HG02763 (cell line): Measurements from ENCODE around the gene ZNF22.
"Not testable (repeated sequence)": the region's sequence is repeated elsewhere in the genome, so short reads cannot be mapped to it uniquely, and the experiment has no call there.

Experiments used
- ATAC-seq: cut with Tn5 transposase; IDR thresholded peaks from one replicate; pipeline ENCODE4 v1.9.1; 2021; ENCODE audit warnings: mild to moderate bottlenecking, moderate library complexity; ENCODE audit not compliant: unreplicated experiment

ZNF22 gene

DNA sequence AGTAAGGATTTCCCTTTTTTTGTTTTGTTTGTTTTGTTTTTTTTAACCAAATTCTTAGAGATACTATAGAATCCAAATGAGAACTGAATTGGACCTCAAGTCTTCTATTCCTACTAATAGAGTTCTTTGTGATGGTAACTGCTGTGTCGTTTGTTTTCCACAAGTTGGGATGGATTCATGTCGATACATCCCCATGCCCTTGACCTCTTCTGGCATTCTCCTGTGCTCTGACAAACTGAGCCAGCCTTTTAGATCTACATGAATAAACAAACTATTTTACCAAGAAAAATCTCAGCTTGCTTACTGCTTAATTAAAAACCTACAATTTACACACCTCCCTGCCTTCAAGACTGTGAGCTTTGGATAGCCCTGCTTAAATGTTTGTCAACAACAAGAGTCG lies 3.9 kb downstream of the ZNF22 start:
- ATAC-seq, result no peak

DNA sequence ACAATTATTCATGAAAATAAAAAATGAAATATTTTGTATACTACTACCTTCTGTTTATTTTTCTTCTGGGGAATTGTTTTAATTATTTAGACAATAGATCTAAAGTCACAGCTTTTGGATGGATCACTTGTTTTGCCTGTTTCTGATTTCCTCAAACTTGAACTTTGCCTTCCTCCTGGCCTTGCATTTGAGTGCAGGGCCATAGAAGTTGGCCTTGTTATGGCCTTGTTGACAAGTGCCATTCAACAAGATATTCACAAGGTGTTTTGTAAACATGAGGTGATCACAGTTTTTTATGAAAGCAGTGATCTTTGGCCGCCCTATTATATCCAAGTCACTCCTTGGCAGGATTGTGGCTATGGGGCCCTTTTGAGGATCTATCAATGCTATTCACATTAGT lies 4.6 kb downstream of the ZNF22 start:
- no peak for ATAC-seq

DNA sequence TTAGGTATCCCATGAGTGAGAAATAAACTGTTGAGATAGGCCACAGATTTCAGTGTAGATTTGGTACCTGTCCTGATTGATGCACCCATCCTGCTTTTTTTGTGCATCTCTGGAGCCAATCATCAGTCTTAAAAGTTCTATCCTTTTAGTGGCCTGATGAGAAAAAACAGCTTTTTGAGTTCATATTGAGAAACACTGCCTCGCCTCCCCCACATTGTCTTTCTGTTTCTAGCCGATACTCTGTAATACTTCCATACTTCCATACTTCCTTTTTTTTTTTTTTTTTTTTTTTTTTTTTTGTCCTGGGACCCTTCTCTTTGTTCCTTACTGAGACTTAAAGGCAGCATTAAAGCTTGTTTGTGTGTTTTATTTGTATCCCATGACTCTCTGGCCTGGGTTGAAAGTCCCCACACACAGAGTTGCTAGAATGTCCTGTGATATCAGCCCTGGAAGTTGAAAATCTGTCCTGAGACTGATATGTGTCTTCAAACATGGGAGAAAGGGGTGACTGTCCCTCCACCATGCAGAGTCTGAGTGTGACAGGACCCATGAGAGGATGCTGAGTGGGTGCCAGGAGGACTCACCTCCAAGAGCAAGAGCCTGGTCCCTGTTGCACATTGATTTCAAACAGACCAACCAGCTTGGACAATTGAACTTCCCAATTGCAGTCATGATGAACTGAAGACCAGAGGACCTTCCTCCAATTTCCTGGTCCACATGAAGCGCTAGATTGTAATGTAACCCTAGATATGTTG lies 5.7 kb downstream of the ZNF22 start:
- ATAC-seq, result no peak

DNA sequence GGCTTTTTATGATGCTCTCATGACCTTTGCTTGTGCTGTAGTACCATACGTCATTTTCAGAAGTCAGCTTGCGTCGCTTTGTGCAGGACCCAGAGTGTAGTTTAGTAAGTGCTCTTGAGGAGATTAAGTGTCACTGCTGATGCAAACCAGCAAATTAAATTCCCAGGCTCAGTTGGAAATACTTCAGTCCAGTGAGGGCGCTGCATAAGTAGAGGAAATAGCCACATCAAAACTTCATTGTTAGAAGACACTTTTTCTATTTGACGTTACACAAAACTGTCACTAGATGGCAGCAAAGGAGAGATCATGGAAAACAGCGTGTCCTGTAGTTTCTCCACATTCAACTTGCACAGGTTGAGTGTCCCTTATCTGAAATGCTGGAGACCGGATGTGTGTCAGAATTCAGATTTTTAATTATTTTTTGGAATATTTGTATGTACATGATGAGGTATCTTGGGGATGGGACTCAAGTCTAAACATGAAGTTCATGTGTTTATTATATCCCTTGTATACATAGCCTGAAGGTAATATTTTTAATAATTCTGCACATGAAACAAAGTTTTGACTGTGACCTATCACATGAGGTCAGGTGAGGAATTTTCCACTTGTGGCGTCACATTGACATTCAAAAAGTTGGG lies 7.9 kb downstream of the ZNF22 start:
- ATAC-seq, result peak; percentile 66

DNA sequence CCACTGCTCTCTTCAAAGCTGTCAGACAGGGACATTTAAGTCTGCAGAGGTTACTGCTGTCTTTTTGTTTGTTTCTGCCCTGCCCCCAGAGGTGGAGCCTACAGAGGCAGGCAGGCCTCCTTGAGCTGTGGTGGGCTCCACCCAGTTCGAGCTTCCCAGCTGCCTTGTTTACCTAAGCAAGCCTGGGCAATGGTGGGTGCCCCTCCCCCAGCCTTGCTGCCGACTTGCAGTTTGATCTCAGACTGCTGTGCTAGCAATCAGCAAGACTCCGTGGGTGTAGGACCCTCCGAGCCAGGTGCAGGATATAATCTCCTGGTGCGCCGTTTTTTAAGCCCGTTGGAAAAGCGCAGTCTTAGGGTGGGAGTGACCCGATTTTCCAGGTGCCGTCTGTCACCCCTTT lies 13.8 kb downstream of the ZNF22 start:
- ATAC-seq, result not testable (repeated sequence)

DNA sequence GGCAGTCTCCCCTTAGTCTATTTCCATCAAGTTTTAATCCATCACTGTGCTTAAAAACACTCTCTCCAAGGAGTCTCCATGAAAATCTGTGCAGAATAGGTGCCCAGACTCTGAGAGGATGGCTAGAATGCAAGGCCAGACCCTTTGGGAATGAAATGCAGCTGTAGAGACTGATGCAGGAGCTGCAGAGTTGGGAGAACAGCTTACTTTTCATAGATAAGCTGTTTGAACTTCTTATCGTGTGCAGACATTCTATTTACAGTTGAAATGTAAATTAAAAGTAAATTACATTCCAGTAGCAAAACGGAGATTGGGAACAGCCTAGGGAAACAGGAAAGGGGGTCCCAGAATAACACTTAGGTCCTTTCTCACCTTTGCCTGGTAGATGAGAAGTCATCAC lies 14.9 kb downstream of the ZNF22 start:
- no peak for ATAC-seq

DNA sequence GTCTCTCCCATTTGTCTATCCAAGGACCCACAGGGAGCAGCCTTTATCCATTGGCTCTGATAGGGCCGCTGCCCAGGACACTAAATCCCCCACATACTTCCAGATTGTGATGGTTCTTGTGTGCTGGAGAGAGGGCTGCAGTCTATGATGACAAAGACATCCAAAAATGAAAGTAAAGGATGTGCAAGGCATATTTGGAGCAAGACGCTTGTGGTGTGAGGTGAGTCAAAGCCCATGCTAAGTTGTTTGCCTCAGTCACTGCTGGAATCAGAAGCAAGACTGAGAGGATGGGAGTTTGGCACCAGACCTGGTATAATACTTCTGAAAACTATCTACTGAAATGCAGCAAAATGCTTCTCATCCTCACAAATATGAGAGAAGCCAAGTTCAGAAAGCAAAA lies 22.7 kb downstream of the ZNF22 start:
- ATAC-seq, result no peak

DNA sequence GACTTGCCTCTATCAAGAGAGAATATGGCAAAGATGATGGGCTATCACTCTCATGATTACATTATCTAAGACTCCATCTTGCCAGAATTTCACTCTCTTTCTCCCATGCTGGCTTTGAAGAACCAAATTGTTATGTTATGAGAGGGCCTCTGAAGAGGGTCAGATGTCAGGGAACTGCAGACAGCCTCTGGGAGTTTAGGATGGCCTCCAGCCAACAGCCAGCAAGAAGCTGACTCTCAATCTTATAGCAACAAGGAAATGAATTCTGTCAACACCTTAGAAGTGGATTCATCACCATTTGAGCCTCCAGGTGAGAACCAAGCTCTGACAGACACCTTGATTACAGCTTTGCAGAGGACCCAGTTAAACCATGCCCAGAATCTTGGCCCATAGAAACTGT lies 33.6 kb downstream of the ZNF22 start:
- no peak for ATAC-seq

DNA sequence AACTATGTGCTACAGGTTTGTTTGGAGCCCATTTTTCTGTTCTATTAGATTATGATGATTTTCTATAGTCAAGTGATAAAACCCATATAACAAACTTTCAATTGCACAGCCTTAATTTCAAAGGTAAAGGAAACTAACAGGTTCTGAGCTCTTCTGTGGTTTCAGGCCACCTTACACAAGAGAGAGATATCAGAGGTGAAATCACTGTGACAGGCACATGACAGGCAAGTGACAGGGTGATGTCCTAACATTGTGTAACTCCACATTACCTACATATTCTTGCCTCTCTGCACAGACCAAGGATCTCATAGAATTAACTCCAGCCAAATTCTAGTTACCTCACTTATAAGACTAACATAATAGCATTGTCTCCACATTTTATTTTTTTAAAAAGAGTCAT lies 35.0 kb downstream of the ZNF22 start:
- no peak for ATAC-seq

DNA sequence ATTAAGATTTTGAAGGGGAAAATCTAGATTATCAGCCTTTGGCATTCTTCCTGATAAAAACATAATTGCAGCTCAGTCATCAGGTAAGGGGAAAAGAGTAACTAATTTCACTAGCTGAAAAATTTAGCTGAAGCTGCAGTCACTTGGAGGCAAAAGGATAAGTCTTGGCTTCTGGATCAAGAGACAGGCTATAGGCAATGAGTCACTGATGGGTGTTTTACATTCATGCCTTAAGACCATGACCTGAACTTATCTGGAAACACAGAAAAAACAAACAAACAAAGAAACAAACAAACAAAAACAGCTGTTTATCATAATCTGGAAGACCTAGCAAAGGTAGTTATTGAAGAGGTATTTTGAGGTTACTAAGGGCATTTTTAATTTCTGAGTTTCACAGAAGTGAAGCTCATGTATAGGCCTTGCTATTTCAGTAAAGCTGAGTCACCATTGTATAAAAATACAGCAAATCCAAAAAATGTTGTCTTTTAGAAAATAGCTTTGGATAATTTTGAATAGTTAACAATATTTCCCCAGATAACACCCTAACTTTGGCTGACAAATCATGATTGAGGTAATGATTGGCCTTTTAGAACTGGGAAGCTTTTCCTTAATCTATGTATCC lies 40.3 kb downstream of the ZNF22 start:
- no peak for ATAC-seq

DNA sequence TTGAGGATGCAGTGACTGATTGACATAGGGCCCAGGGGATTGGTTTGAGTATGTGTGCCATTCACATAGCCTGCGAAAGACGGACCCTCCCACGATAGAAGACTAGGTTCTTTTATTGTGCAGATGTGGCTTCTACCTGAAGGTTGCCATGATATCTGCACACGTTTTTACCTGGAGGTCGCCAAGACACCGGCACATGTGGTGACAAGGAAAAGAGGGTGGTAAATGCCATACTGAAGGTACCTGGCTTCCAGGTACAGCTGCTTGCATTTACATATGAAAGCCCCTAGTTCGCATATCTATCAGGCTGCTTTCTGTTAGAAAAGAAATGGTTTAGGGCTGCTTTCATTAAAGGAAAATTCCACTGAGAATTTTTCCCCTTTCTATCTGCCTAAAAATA lies 43.6 kb downstream of the ZNF22 start:
- no peak for ATAC-seq

DNA sequence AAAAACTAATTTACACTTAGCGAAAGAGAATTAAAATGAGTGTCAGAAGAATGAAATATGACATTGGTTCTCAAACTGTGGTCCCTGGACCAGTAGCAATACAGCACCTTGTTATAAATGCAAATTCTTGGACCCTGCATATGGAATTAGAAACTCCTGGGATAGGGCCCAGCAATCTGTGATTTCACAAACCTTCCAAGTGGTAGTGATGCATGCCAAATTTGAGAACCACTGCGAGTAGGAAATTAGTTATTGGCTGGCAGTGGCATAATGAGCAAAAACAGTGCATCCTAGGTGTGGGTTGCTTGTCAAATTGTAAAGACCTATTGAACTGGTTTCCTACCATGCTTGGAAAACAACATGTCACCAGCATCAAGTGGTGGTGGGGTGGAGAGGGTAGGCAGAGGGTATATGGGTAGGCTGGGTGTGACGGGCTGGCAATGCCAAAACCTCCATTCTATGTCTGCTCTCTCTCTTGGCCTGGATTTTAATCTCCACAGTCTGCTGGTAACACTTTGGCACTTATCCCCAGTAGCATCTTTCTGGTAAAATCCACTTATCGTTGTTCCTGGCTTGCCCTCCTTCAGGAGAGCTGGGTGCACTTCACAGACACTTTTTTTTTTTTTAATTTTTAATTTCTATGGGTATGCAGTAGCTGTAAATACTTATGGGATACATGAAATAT lies 50.0 kb downstream of the ZNF22 start:
- ATAC-seq, result no peak

DNA sequence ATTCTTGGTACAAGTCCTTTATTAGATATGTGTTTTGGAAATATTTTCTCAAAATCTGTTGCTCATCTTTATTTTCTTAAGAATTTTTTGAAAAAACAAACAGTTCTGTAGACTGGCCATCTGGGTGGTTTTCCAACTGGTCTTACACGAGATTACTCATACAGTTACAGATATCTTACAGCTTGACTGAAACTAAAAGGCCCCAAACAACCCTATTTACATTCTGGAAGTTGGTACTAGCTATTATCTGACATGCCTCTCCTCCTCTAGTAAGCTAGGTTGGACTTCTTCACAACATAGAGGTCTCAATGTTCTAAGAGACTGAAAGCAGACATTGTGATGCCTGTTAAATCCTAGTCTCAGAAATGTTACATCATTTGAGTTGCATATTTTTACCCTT lies 52.0 kb downstream of the ZNF22 start:
- ATAC-seq, result no peak

DNA sequence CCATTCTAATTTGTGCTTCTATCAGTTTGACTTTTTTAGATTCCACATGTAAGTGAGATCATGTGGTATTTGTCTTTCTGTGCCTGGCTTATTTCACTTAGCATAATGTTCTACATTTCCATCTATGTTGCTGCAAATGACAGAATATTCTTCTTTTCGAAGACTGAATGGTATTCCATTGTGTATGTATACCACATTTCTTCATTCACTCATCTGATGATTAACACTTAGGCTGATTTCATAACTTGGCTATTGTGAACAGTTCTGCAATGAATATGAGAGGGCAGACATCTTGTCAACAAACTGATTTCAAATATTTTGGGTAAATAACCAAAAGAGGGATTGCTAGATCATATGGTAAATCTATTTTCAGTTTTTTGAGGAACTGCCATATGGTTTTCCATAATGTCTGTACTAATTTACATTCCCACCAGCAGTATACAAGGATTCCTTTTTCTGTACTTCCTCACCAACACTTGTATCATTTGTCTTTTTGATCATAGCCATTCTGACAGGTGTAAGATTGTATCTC lies 52.9 kb downstream of the ZNF22 start:
- no peak for ATAC-seq
